NCI-H2227 (cell line): ENCODE results near the gene CYB561D2.

ENCODE experiments used
- DNase-seq: peaks from one replicate; lab custom pipeline; 2025; ENCODE audit not compliant: unreplicated experiment; lab: John Stamatoyannopoulos, UW

Gene CYB561D2

GRCh38 chr3:50359760-50360110 lies 9.1 kb downstream of the CYB561D2 start:
- DNase-seq = no peak

GRCh38 chr3:50364573-50365079 lies 14.0 kb downstream of the CYB561D2 start:
- DNase-seq = peak; percentile 63

- peak; percentile 86 for DNase-seq
Measured at GRCh38 chr3:50365080-50365841, 14.6 kb downstream of the CYB561D2 start.

- DNase-seq = no peak
Measured at GRCh38 chr3:50365842-50366220, 15.2 kb downstream of the CYB561D2 start.

- no peak for DNase-seq
Measured at GRCh38 chr3:50369012-50369670, 18.5 kb downstream of the CYB561D2 start.

- peak; percentile 48 for DNase-seq
Measured at GRCh38 chr3:50370594-50370993, 19.9 kb downstream of the CYB561D2 start.

- DNase-seq = no peak
Measured at GRCh38 chr3:50371133-50371685, 20.5 kb downstream of the CYB561D2 start.

GRCh38 chr3:50372349-50372748 lies 21.7 kb downstream of the CYB561D2 start:
- peak; percentile 37 for DNase-seq

GRCh38 chr3:50373146-50374051 lies 22.7 kb downstream of the CYB561D2 start:
- no peak for DNase-seq

- no peak for DNase-seq
Measured at GRCh38 chr3:50374363-50375257, 23.9 kb downstream of the CYB561D2 start.

- no peak for DNase-seq
Measured at GRCh38 chr3:50375258-50375931, 24.7 kb downstream of the CYB561D2 start.

GRCh38 chr3:50378024-50378423 lies 27.4 kb downstream of the CYB561D2 start:
- no peak for DNase-seq

GRCh38 chr3:50378757-50379156 lies 28.1 kb downstream of the CYB561D2 start:
- no peak for DNase-seq

- DNase-seq = no peak
Measured at GRCh38 chr3:50380405-50381085, 29.9 kb downstream of the CYB561D2 start.

- DNase-seq = no peak
Measured at GRCh38 chr3:50381383-50381782, 30.7 kb downstream of the CYB561D2 start.

GRCh38 chr3:50382722-50383121 lies 32.1 kb downstream of the CYB561D2 start:
- no peak for DNase-seq

GRCh38 chr3:50383750-50384149 lies 33.1 kb downstream of the CYB561D2 start:
- no peak for DNase-seq

GRCh38 chr3:50385754-50386153 lies 35.1 kb downstream of the CYB561D2 start:
- no peak for DNase-seq
